ENCODE results near the gene GPR68.

DNA sequence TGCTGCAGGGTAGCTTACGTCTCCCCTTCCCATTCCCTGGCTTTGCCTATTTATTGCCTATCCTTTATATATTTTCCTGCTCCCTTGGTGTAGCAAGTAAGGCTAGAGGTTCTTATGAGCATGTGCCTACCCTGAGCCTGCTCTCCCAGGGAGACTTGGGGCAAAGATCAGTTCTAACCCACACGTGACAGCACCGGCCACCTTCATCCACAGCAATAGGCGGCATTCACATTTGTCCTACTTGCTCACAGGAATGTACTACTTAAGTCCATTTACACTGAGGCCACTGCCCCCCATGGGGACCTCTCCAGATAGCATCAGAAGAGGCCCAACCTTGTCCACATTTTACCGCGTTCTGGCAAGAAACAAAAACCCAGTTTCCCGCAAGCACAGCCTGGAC is 8.7 kb downstream of the GPR68 start:
- TF ChIP-seq CTCF (IDR thresholded peaks at IDR 0.05; ENCODE audit: low read depth, low read length, poor library complexity, severe bottlenecking) (no peak), EZH2phosphoT487 (IDR thresholded peaks at IDR 0.05; ENCODE audit: borderline replicate concordance, low read length) (no peak)
